Peyer's patch (tissue), 4 donors: ENCODE measurements around the gene PKP4.

Source experiments
- CTCF ChIP-seq, 6 experiments: fragments of 450-650 bp in 4 of 6; fragments of 200-600 bp in 2 of 6; sonication (generic) in 1 of 6; IDR thresholded peaks; one replicate each; pipeline ENCODE4 v1.5.1; 2017 to 2019; ENCODE audit warnings: antibody characterized with exemption in 6 of 6, mild to moderate bottlenecking in 3 of 6, moderate library complexity in 1 of 6
- POLR2A ChIP-seq, 2 donors: fragments of 450-650 bp; IDR thresholded peaks; one replicate each; pipeline ENCODE4 v1.5.1; 2017; ENCODE audit warnings: antibody characterized with exemption in 2 of 2, mild to moderate bottlenecking in 2 of 2, moderate library complexity in 2 of 2

- TF ChIP-seq CTCF (IDR thresholded peaks at IDR 0.05) = no peak
- TF ChIP-seq POLR2A (IDR thresholded peaks at IDR 0.05) = no peak
Measured at GRCh38 chr2:158507679-158508078, 50.9 kb downstream of the PKP4 start.
